Cerebellar nuclear complex (tissue), 1 donor: ENCODE measurements around the gene LARP1B.
"Not testable (repeated sequence)": the region's sequence is repeated elsewhere in the genome, so short reads cannot be mapped to it uniquely, and the experiment has no call there.

Source experiments
- DNase-seq, 2 experiments: peaks; one replicate each; lab custom pipeline; 2025; lab: John Stamatoyannopoulos, UW

The LARP1B gene

GRCh38 chr4:128225148-128225547 is 164.0 kb downstream of the LARP1B start:
- no peak for DNase-seq

- DNase-seq: no peak
Measured at GRCh38 chr4:128227991-128228571, 167.0 kb downstream of the LARP1B start.

GRCh38 chr4:128228845-128229795 is 168.0 kb downstream of the LARP1B start:
- DNase-seq: peak; percentile 17 to 69

GRCh38 chr4:128232719-128233118 is 171.6 kb downstream of the LARP1B start:
- DNase-seq: no peak

- no peak for DNase-seq
Measured at GRCh38 chr4:128234836-128235235, 173.7 kb downstream of the LARP1B start.

- no peak for DNase-seq
Measured at GRCh38 chr4:128241019-128241418, 179.9 kb downstream of the LARP1B start.

- DNase-seq: peak in 1 of 2 experiments; percentile 36
Measured at GRCh38 chr4:128241425-128241913, 180.4 kb downstream of the LARP1B start.

GRCh38 chr4:128241981-128242380 is 180.9 kb downstream of the LARP1B start:
- DNase-seq: no peak

- no peak for DNase-seq
Measured at GRCh38 chr4:128242601-128243000, 181.5 kb downstream of the LARP1B start.

GRCh38 chr4:128244379-128244778 is 183.3 kb downstream of the LARP1B start:
- no peak for DNase-seq

GRCh38 chr4:128245391-128245790 is 184.3 kb downstream of the LARP1B start:
- DNase-seq: not testable (repeated sequence)

- DNase-seq: no peak
Measured at GRCh38 chr4:128247906-128248305, 186.8 kb downstream of the LARP1B start.

GRCh38 chr4:128249787-128250668 is 188.9 kb downstream of the LARP1B start:
- DNase-seq: no peak

GRCh38 chr4:128255906-128256305 is 194.8 kb downstream of the LARP1B start:
- no peak for DNase-seq

- DNase-seq: no peak
Measured at GRCh38 chr4:128256539-128256938, 195.4 kb downstream of the LARP1B start.

GRCh38 chr4:128258166-128258565 is 197.1 kb downstream of the LARP1B start:
- not testable (repeated sequence) for DNase-seq

- DNase-seq: not testable (repeated sequence)
Measured at GRCh38 chr4:128259889-128260288, 198.8 kb downstream of the LARP1B start.
